Gastroesophageal sphincter (tissue), 3 donors: ENCODE measurements around the gene NOL3.
A peak's percentile ranks its signal among the peaks of the same experiment; 100 is the strongest.

Experiments
- CTCF ChIP-seq, 4 experiments: fragments of 200-600 bp in 2 of 4; fragments of 450-650 bp in 2 of 4; sonication (generic) in 1 of 4; IDR thresholded peaks; one replicate each; pipeline ENCODE4 v1.5.1; 2017 to 2019; ENCODE audit warnings: antibody characterized with exemption in 4 of 4, mild to moderate bottlenecking in 2 of 4, moderate library complexity in 2 of 4
- EP300 ChIP-seq: sonication (generic); formaldehyde crosslinking; IDR thresholded peaks from one replicate; pipeline ENCODE4 v1.6.1; 2017; ENCODE audit warnings: antibody characterized with exemption, mild to moderate bottlenecking
- POLR2A ChIP-seq, 2 donors: fragments of 450-650 bp; IDR thresholded peaks; one replicate each; pipeline ENCODE4 v1.6.1; 2017; ENCODE audit warnings: antibody characterized with exemption in 2 of 2, mild to moderate bottlenecking in 2 of 2, moderate library complexity in 1 of 2
- POLR2AphosphoS5 ChIP-seq: sonication (generic); formaldehyde crosslinking; IDR thresholded peaks from one replicate; pipeline ENCODE4 v1.6.1; 2017; ENCODE audit warnings: antibody characterized with exemption

- TF ChIP-seq CTCF (IDR thresholded peaks at IDR 0.05), result peak in 2 of 4 experiments; percentile 8 to 33
- no peak for TF ChIP-seq EP300
- TF ChIP-seq POLR2A (IDR thresholded peaks at IDR 0.05), result peak; percentile 47 to 48
- TF ChIP-seq POLR2AphosphoS5, result peak; percentile 46
These were observed at the start of gene NOL3 for GRCh38 chr16:67170168-67170948.
